CD4-positive, alpha-beta T cell treated with Interleukin-2 at 100 ng/mL for 4 hours (primary cell): ENCODE results near the gene ADM2.

Source experiments
- DNase-seq: peaks from one replicate; pipeline ENCODE4 v3.0.0-alpha.2; 2020; ENCODE audit warnings: low spot score

The ADM2 gene

DNA sequence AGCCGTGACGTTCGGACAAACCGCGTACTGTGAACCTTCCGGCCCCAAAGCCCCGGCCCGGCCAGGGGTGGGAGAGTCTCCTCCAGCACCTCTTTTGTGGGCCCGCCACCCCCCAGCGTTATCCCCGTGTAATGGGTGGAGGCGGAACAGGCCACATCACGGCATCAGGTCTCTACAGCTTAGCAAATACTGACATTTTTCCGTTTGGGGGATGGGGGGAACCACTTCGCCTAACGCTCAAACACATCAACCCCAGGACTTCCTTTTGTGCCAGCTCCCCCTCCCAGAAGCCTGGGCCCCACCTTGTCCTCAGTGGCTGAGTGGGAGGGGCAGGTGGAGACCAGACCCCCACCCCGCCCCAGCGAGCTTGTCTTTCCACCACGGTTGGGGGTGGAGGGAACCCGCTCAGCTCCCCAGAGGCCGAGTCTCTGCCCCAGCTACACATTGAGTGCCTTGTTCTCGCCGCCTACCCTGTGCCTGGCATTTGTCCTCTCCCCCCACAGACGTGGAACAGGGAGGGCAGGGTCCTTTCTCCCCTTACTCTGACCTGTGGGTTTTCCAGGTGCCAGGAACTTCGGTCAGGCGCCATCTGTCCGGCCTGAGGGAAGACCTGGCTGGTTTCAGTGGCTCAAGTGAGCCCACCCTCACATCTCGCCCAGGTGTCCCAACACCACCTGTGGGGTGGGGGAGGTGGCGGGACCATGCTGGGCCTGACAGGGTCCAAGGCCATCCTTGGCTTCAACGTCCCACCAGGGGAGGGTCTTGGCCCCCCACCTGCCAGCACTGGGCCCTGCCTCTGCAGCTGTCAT lies 36.1 kb upstream of the ADM2 start:
- DNase-seq, result peak; percentile 41

DNA sequence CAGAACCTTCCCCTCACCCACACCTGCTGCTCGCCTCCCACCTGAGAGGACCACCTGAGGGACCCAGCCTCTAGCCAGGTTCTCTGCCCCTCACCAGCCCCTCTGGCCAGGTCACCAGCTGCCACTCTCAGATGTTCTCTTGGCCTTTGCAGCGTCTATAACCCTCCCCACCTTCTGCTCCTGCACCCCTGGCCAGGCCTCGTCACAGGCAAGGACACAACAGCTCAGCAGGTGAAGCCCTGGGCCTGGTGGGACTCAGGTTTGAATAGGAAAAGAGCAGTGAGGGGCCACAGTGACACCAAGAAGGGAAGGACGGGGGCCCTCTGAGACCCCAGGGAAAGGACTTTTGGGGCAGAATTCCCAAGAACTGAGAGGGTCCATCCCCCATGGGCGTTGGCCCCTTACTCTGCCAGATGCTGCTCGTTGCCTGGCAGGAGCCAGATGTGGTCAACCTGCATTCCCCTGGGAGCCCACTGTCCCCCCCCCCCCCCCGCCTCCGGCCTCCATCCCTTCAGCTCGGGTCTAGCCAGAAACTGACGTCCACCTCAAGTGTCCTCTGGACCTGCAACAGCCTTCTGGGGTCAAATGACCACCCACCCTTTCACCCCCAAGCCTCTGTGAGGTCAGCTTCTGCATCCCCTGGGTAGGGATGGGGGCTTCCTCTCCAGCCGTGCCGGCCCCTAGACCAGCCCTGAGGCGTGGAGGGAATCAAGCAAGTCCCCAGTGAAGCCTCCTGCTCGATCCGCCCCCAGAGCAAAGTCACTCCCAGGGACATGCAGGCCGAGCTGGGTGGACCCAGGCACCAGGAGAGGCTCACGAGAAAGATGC lies 35.2 kb upstream of the ADM2 start:
- DNase-seq, result no peak

DNA sequence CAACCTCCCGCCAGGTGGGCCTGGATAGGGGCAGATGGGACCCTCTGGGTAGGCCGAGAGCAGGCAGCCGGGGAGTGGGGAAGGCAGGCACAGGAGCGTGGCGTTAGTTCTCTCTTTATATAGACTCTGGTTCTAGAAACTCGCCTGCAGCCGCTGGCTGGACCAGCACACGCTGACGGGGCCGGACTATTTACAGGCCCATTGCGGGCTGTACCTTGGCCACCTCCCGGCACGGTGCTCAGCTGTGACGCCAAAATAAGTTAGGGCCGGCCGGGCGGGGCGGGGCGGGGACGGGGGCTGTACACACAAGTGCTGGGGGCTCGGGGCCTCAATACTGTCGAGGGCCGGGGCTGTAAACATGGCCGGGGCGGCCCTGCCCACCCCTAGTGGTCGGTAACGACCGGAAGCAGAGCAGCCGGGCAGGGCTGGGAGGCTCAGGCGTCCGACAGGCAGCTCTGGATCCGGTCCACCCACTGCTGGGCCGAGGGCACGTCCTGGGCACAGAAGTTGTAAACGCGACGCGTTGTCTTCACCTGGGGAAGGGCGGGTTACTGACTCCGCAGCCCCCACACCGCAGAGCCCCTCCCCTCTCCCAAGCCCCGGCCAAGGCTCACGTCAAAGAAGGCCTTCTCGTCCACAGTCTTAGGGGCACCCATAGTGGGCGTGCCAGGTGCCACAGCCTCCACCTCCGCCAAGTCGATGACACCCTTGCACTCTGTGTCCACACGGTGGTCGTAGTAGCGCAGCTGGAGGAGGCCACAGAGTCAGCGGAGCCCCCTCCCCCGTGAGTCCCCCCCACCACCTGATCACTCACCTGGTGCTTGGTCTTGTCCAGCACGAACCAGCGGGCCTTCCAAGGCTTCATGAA lies 34.4 kb upstream of the ADM2 start:
- DNase-seq, result no peak

DNA sequence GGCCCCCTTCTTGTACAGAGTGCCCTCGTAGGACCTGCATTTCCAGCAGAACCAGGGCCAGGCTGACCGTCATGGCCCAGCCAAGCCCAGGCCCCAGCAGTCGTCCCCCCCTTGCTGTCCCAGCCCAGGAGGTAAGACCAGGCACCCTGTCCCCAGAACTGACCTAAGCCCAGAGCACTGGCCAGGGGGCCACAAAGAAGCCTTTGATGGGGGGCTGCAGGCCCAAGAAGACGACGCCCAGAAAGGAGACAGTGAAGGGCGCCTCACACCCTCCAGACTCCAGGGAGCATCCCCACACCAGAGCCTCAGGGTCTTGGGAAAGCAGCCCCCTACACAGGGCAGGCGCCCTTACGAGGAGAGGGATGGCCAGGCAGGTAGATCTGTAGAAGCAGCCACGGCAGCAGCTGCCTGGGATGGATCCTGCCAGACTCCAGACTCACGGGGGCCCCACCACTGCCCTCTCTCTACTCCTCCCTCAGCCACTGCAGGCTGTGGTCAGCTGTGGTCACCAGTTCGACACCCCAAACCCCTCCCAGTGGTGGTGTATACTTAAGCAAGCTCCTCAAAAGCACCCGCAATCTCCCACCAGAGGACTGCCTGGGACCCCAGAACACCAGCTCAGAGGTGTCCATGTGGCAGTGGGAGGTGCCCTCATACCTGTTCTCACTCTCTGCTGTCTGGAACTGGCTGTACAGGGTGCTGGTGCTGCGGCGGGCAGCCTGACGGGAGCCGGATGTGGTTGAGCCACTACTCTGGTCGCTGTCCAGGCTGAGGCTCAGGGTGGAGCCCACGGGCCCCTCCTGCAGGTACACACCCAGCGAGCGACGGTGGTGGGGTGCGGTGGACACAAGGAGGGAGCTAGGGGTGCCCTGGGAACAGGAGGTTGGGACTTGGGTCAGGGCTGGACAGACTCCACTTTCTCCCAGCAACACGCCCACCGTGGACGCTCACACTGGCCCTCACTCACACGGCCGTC lies 33.5 kb upstream of the ADM2 start:
- DNase-seq, result no peak

DNA sequence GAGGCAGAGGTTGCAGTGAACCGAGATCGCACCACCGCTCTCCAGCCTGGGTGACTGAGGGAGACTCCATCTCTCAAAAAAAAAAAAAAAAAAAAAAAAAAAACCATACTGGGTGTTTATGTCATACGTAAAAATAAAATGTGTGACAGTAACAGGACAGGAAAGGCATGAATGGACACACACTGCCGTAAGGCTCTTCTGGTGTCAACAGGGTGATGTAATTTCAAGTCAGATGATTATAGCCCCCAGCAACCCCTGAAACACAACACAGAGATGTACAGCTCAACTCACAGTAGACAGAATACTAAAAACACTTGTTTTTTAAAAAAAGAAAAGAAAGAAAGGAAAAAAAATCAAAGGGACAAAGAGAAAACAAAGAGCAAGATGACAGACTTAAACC lies 28.7 kb upstream of the ADM2 start:
- DNase-seq, result no peak

DNA sequence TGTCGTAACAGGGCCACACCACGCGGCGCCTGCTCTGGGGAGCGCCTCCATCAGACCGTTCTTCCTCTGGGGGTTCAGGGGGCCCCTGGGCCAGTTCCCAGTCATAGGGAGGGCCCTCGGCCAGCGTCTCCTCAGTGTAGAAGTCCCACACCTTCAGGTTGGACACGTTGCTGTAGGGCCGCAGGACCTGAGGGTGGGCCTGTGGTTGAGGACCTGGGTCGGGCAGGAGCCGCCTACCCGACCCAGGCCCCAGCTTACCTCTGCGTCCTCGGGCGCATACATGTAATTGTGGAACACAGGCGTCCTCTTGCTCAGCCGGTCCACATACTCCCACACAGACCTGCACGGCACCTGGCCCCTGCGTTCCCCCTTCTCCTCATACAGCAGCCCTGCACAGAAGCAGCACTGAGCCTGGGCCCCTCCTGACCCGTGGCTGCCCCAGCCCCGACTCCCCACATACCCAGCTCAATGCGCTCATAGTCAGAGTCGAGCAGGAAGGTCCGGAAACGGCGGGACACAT lies 26.7 kb upstream of the ADM2 start:
- DNase-seq, result no peak

DNA sequence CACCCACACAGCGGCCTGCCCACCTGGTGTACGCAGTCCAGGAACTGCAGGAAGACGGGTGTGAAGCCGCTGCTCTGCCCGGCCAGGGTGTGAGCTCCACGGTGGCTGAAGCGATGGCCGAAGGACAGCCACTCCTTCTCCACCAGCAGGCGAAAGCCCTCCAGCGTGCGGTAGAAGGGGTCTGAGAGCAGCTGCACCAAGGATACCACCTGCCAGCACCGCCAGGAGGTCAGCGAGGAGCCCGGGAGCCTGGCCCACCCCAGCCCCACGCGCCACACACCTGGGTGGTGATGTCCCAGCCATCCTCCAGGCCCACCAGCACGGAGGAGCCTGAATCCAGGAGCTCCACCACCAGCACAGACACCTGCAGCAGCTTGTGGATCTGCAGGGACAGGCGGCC lies 26.1 kb upstream of the ADM2 start:
- DNase-seq, result no peak

DNA sequence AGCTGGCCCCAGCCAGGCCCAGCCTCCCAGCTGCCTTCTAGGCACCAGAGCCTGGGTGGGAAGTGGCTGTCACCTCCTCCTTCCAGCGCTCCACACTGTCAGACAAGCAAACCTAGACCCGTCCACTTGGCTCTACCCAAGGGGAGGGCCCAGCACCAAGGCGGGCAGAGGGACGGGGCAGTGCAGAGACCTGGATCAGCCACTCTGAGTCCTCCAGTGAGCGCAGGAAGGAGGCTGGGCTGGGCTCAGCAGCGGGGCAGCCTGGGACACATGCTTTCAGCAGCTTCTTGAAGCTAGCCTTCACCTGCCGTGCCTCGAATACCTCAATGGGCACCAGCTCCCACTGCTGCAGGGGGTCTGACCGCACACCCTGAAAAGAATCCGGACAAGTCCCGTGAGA lies 25.3 kb upstream of the ADM2 start:
- DNase-seq, result no peak

DNA sequence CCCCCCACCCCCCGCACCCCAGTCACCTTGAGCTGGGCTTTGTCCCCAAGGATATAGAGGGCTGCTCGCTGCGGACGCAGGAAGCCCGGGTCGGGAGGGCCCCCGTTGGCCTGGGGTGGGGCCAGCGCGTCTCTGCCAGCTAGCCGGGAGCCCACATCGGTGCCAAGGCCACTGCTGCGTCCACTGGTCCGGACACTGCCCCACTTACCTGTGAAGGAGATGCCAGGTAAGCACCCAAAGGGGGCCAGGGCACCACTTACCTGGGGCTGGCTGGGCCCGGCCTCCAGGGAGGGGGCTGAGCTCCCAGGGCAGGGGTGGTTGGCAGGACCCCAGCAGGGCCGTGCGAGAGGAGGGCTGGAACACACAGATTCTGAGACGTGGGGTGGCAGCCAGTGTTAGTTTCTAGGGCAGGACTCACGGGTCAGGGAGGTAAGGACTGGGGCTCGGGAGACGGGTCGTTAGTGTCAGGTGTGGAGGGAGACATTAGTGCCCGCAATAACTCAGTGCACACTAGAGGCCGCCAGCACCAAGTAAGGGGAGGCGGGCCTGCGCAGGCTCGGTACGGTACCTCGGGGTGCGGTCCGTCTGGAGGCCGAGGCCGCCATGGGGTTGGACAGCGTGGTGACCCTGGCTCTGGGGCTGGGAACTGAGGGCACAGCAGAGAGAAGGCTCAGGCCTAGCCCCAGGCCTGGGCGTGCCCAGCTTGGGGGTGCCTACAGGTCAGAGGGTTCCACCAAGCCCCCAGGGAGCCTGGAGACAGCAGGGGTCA lies 24.7 kb upstream of the ADM2 start:
- no peak for DNase-seq

DNA sequence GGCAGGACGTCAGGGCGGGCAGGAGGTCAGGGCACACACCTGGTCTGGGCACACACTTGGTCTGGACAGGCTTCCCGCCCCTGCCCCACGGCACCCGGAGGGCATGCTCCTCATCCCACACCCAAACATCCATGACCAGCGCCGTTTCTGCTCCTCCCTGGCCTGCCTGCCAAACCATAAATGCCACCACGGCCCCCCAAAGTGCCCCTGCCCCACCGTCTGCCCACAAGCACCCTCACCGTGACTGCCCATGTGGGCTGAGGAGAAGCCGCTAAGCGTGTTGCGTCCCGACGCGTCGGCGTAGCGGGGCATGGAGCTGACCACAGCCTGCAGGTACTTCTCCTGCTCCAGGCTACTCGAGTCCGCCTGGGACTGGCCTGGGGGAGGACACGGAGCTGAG lies 22.3 kb upstream of the ADM2 start:
- DNase-seq, result no peak

DNA sequence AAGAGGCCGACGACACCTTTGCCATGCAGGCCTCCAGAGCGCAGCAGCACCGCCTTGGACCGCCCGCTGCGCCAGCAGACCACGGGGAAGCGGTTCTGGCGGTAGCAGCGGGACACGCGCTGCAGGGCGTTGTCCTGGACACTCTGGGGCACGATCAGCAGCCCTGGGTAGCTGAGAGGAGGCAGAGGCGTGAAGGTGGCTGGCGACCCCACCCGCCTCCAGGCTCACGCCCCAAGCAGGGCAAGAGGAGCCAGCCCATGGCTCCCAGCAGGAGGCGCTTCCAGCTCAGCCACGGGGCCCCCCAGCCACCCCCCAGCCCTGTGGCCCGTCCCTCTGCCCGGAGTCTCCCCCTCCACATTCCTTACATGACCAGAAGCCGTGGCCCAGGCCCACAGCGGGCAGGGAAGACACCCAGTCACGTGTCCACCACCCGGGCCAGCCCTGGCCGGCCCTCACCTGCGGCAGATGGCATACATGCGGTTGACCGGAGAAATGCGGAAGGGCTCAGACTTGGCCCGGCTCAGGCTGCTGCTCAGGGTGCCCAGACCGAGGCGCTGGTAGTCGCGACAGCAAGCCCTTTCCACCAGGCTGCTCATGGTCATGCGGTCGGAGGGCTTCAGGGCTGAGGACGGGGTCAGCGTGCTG lies 21.7 kb upstream of the ADM2 start:
- DNase-seq, result no peak

DNA sequence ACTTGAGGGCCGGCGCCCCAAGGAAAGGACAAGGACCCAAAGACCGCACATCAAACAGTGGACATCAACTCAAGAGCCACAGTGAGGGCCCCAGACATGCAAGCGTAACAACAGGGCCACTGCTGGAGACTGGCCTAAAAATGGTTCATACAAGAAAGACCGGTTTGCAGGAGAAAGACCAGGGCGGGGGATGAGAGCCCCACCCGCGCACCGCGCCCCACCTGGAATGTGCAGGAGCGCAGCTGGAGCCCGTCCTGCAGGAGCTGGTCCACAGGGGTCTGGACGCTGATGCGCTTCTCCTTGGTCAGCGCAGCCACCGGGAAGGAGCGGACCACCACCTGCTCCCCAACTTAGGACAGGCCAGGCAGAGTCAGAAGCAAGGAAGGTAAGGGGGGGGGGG lies 20.4 kb upstream of the ADM2 start:
- DNase-seq, result no peak

DNA sequence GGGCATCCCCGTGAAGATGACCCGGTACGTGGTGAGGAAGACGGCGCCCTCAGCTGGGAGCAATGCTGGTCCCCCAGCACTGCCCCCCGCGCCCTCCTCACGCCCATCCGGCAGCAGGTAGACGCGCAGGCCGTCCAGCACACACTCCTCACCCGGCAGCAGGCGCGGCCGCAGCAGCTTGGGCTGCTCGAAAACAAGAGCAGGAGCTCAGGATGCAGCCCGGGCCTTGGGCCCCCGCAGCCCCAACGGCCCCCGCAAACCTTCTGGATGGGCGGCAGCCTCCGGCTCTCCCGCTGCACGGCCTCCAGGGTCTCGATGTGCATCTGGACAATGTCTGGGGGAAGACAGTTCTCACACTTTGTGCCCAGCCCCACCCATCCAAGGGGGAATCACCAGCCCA lies 19.8 kb upstream of the ADM2 start:
- no peak for DNase-seq

DNA sequence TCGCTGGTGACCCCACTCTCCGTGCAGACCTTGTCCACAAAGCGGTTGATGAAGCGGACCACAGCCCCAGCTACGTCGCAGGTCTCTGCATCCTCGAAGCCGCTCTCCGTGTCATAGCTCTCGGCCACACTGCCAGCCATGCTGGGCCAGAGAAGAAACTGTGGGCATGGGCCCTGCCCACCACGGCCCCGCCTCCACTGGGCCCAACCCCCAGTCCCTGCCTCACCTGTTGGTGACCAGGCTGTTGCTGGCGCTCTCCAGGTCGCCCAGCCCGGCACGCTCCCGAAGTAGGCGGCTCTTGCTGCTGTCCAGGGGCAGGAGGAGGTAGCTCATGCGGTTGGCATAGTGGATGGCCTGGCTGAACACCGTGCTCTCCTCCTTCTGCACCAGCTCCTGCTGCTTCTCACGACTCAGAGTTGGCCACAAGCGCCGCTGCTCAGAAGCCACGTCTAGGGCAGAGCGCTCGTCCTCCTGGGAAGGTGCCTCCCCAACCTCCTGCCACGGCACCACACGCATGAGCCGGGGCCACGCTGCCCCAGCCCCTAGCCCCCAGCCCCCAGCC lies 19.3 kb upstream of the ADM2 start:
- no peak for DNase-seq

DNA sequence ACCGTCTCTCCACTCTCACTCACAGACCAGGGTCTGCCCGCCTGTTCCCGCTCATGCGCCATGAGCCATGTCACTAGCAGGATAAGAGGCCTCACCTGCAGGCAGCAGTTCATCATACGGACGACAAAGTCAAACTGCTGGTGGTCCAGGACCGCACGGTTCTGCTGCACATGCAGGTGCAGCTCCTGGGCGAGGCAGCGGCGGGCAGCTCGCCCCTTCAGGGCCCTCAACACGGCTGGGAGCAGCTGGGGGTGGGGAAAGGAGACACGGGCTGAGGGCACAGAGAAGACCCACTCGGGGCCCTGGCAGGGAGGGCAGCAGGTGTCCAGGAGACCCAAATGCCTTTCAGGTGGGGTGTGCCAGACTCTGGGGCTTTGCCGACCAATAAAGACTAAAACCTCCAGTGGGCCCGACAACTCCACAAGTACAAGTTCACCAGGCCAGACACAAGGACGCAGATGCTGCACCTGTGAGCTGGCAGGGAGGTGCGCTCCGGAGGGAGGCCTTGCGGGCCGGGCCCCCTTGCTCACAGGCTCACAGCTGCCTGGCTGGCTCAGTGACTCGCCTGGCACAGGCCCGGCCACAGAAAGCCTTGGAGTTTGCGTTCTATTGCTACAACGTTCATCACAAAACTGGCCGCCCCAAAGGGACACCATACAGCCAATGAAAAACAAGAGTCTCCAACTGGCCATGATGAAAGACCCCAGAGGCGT lies 18.0 kb upstream of the ADM2 start:
- no peak for DNase-seq

DNA sequence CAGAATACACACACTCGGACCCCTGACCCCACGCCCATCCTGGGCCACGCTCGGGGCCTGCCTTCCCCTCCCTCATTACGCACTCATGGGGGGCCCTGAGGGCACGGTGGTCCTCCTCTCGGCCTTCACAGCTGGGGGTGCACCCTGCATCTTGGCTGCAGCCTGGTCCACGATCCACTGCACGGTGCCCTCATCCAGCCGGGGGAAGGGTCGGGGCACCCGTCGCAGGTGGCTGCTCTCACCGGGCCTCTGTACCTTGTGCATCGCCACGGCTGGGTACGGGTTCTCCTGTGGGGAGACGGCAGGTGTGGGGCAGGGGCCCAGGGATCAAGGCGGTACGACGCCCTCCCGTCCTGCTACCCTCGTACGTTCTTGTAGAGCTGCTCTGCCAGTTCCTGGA lies 16.9 kb upstream of the ADM2 start:
- no peak for DNase-seq

DNA sequence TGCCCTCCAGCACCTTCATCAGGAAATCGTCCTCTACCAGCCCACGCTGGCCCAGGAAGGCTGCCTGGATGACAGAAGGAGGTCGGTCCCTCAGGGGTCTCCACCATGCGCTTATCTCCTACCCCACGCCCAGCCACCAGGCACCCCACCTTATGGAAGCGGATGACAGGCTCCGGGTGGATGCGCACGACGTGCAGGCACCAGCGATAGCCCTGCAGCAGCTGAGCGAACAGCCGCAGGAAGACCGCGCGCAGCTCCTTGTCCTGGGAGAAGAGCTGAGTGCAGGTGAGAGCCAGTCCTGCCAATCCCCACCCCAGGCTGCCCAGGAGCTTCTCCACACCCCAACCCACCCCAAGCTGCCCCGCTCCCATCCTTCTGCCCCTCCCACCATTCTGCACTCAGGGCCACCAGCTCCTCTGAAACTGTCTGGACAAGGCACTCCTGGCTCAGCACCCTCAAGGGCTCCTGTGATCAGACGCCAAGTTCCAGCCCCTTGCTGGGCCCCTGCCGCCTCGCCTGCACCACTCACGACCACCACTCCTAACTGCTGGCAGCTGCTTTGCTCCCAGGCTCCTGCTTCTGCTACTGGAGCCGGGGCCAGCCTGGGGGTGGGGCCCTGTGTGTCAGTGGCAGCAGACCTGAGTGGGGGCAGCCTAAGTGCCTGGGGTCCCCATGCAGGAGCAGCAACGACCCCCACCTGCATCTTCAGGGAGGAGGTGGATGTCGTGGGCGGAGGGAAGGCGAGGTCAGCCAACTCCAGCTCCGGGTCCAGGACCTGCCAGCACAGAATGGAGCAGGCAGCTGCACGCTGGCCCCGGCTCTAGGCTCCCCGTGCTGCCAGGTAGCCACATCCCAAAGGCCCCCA lies 16.0 kb upstream of the ADM2 start:
- DNase-seq, result no peak

DNA sequence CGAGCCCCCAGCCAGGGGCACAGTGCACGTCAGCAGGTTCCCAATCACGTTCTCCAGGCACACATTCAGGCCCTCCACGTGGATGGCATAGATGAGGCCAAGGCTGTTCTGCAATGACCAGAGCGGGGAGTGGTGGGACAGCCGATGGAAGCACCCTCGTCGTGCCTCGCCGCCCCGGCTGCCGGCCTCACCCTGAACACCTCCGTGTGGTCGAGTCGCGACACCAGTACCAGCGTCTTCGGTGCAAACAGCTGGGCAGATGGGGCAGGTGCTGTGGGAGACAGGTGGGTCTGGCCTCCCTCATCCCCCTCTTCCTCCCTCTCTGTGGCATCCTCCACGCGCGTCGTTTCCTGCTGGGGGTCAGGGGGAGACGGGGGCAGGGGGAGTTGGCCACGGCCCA lies 14.0 kb upstream of the ADM2 start:
- no peak for DNase-seq
